ENCODE data around the gene TMEM252.

DNA sequence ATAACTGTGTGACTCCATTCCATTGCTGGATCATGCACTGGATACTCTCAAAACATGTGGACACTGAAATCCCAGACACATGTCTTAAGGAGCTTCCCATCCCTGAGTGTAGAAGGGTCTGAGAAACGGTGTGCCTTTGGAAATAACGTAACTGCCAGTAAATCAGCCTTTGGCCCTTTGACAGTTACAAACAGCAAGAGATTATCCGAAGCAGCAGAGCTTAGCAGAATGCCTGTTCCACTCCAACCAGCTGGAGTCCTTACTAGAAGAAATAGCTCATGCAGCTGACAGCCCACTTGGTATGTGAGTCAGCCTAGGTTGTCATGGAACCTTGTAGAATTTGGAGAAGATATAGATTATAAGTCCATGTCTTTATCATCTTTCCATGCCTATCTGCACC, 7.0 kb downstream of the TMEM252 start:
- TF ChIP-seq, protein P1, sequence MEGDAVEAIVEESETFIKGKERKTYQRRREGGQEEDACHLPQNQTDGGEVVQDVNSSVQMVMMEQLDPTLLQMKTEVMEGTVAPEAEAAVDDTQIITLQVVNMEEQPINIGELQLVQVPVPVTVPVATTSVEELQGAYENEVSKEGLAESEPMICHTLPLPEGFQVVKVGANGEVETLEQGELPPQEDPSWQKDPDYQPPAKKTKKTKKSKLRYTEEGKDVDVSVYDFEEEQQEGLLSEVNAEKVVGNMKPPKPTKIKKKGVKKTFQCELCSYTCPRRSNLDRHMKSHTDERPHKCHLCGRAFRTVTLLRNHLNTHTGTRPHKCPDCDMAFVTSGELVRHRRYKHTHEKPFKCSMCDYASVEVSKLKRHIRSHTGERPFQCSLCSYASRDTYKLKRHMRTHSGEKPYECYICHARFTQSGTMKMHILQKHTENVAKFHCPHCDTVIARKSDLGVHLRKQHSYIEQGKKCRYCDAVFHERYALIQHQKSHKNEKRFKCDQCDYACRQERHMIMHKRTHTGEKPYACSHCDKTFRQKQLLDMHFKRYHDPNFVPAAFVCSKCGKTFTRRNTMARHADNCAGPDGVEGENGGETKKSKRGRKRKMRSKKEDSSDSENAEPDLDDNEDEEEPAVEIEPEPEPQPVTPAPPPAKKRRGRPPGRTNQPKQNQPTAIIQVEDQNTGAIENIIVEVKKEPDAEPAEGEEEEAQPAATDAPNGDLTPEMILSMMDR (IDR thresholded peaks at IDR 0.05) = no peak
- no peak for TF ChIP-seq EP300 (IDR thresholded peaks at IDR 0.05)
- no peak for TF ChIP-seq POLR2A (IDR thresholded peaks at IDR 0.05)
- TF ChIP-seq POLR2AphosphoS5 (IDR thresholded peaks at IDR 0.05) = no peak

Data from suprapubic skin (tissue), 4 donors.